HG03097 (cell line): ENCODE measurements around the gene USP36.

ENCODE experiments used
- ATAC-seq: cut with Tn5 transposase; IDR thresholded peaks from one replicate; pipeline ENCODE4 v1.9.1; 2021; ENCODE audit not compliant: unreplicated experiment, low FRiP score

The USP36 gene

GRCh38 chr17:78748730-78749317, 91.8 kb downstream of the USP36 start:
- no peak for ATAC-seq

- ATAC-seq: peak; percentile 47
Observed at GRCh38 chr17:78748048-78748729, 92.4 kb downstream of the USP36 start.

GRCh38 chr17:78747488-78747887, 93.1 kb downstream of the USP36 start:
- ATAC-seq: no peak

- ATAC-seq: no peak
Observed at GRCh38 chr17:78746949-78747269, 93.7 kb downstream of the USP36 start.

- ATAC-seq: no peak
Observed at GRCh38 chr17:78746263-78746948, 94.2 kb downstream of the USP36 start.
